ENCODE data around the gene FOXK1.
"Not testable (repeated sequence)": the region's sequence is repeated elsewhere in the genome, so short reads cannot be mapped to it uniquely, and the experiment has no call there.

Gene FOXK1

DNA sequence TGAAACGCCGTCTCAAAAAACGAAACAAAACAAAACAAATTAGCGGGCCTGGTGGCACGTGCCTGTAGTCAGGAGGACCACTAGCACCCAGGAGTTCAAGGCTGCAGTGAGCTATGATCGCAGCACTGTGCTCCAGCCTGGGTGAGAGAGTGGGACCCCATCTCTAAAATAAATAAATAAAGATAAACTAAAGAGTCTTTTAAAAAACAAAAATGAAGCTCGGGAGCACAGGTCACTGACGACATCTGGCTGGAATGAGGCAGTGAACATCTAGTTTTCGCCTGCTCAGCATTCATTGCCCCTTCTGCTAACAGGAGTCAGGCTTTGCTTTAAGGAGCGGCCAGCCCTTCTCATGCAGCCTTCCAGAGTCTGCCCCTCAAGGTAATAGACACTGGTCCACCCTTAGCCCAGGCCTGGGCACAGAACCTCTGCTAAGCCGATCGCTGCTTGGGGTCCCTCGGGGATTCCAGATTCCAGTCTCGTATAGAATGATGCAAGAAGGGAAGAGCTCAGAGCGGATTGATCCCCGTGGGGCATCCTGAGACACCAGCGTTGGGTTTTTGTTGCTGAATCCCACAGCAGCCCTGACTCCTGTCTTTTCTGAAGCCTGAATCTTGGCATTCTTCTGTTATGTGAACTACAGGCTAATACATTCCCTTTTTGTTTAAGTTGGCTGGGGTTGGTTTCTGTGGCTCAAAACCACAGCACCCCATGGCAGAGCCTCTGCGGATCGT is 14.2 kb upstream of the FOXK1 start:
- no peak for DNase-seq (ENCODE audit: low spot score)

- DNase-seq (ENCODE audit: low spot score) = no peak
Observed at GRCh38 chr7:4668510-4668847, 13.6 kb upstream of the FOXK1 start.

- DNase-seq (ENCODE audit: low spot score) = no peak
Observed at GRCh38 chr7:4670791-4671190, 11.3 kb upstream of the FOXK1 start.

DNA sequence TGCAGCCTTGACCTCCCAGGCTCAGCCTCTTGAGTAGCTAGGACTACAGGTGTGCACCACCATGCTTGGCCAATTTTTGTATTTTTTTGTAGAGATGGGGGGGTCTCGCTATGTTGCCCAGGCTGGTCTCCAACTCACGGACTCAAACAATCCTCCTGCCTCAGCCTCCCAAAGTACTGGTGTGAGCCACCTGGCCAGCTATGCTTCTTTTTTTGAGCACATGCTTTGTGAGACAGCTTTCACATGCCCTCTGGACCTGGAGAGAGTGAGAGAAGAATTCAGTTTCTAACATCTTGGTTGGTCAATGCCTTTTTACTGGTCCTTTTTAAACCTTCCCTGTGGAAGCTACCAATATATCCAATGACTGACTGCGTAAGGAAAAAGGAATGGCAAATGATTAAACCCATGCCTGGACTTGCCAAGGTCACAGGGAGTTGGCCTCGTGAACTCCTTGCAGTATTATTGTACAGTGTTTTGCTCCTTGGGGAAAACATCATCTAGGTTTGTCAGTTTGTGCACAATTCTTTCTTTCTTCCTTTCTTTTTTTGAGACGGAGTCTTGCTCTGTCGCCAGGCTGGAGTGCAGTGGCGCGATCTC is 6.2 kb upstream of the FOXK1 start:
- DNase-seq (ENCODE audit: low spot score) = no peak

GRCh38 chr7:4677518-4677917 is 4.6 kb upstream of the FOXK1 start:
- not testable (repeated sequence) for DNase-seq (ENCODE audit: low spot score)

DNA sequence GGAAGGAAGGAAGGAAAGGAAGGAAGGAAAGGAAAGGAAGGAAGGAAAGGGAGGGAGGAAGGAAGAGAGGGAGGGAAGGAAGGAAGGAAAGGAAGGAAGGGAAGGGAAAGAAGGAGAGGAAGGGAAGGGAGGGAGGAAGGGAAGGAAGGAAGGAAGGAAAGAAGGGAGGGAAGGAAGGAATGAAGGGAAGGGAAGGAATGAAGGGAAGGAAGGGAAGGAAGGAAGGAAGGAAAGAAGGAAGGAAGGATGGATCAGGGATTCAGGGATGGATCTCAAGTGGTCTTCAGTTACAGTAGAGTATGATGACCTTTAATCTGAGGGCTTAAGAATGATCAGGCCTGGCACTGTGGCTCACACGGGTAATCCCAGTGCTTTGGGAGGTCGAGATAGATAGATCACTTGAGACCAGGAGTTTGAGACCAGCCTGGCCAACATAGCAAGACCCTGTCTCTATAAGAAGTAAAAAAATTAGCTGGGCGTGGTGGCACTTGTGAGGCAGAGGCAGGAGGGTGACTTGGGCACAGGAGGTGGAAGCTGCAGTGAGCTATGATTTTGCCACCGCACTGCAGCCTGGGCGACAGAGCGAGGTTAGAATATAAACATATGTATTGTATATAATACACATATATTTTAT is 760 bp upstream of the FOXK1 start:
- no peak for DNase-seq (ENCODE audit: low spot score)

GRCh38 chr7:4682621-4683042 is 537 bp downstream of the FOXK1 start:
- DNase-seq (ENCODE audit: low spot score) = no peak

DNA sequence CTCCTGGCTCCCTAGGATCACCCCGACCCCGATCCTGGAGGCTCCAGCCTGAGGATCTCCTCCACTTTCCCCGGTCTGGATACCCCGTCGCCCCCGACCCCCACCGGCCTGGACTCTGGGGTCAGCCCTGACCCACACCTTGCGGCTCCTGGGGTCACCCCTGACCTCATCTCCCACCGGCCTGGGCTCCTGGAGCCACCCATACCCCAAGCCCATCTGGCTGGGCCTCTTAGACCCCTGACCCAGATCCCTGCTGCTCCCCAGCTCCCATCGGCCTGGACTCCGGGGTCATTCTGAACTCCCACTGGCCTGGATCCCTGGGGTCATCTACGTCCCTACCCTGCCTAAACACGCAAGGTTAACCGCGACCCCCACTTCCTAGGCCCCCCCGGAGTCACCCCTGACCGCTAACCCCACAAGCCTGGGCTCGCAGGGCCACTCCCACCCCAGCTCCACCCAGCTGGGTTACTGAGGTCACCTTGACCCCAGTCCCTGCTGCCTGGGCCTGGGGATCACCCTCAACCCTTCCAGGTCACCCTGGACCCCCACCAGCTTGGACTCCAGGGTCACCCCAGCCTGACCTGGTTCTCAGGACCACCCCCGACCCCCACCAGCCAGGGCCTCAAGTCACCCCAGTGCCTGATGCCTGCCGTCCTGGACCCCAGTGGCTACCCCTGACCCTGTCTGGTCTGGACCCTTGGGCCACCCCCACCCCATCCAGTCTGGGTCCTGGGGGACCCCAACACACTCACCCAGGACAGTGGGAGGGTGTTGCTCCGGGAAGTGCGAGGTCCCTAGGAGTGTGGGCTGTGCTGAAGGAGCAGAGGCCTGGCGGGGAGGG is 1.2 kb downstream of the FOXK1 start:
- DNase-seq (ENCODE audit: low spot score) = no peak

- peak; percentile 58 for DNase-seq (ENCODE audit: low spot score)
Observed at GRCh38 chr7:4683884-4684565, 1.9 kb downstream of the FOXK1 start.

GRCh38 chr7:4684846-4685245 is 2.8 kb downstream of the FOXK1 start:
- no peak for DNase-seq (ENCODE audit: low spot score)

DNA sequence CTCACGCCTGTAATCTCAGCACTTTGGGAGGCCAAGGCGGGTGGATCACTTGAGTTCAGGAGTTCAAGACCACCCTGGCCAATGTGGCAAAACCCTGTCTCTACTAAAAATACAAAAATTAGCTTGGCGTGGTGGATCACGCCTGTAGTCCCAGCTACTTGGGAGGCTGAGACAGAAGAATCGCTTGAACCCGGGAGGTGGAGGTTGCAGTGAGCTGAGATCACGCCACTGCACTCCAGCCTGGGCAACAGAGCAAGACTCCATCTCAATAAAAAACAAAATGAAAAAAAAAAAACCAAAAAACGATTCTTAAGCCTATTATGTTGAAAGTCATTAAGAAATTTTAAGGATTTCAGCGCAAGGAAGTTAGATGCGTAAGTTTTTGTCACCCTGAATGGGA is 3.6 kb downstream of the FOXK1 start:
- not testable (repeated sequence) for DNase-seq (ENCODE audit: low spot score)

- DNase-seq (ENCODE audit: low spot score) = no peak
Observed at GRCh38 chr7:4687956-4688355, 5.9 kb downstream of the FOXK1 start.

- DNase-seq (ENCODE audit: low spot score) = no peak
Observed at GRCh38 chr7:4689151-4689550, 7.1 kb downstream of the FOXK1 start.

- DNase-seq (ENCODE audit: low spot score) = no peak
Observed at GRCh38 chr7:4689668-4690067, 7.6 kb downstream of the FOXK1 start.

DNA sequence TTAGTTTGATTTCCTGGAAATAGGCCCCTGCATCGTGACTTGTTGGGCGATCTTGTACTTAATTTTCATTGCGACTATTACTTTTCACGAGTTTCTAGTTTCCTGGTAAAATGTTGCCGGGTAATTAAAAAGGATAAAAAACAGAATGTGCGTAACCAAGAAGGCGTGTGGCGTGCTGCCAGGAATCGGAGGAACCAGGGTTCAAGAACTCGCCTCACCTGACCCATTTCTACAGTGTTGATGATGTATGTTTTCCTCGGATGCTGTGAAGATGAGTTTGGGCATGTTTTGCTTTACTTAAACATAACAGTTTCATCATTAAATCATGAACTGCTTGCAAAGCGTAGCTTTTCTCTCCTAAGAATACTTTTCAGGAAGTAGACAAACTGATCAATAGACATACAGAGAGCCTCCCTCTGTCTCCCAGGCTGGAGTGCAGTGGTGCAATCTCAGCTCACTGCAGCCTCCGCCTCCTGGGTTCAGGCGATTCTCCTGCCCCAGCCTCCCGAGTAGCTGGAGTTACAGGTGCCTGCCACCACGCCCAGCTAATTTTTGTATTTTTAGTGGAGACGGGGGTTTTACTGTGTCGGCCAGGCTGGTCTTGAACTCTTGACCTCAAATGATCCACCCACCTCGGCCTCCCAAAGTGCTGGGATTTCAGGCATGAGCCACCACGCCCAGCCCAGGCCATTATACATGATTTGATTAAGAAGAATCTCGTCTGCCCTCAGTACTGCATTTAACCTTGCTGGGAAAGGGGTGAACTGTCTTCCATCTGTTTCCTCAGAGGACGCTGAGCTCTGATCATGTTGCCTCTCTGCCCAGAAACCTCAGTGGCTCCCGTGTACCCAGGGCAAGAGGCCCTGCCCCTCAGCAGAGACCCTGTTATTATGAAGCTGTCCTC is 9.1 kb downstream of the FOXK1 start:
- no peak for DNase-seq (ENCODE audit: low spot score)

GRCh38 chr7:4692055-4692454 is 10.0 kb downstream of the FOXK1 start:
- no peak for DNase-seq (ENCODE audit: low spot score)

- DNase-seq (ENCODE audit: low spot score) = not testable (repeated sequence)
Observed at GRCh38 chr7:4692622-4693021, 10.5 kb downstream of the FOXK1 start.

DNA sequence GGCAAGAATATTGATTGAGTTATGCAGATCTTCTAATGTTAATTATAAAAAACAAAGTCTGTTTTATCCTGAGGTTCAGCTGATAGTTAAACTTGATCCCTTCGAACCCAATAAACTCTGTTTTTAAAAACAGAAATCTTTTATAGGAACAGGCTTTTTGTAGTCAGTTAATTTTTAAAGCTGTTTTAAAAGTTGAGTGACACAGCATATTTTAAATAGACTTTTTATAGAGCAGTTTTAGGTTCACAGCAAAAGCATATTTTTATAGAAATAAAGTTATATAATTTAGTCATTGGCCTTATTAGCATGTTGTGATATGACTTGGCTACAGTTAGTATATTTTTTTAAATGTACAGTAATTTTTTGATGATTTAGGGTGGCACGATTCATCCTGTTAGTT is 11.1 kb downstream of the FOXK1 start:
- DNase-seq (ENCODE audit: low spot score) = no peak

DNA sequence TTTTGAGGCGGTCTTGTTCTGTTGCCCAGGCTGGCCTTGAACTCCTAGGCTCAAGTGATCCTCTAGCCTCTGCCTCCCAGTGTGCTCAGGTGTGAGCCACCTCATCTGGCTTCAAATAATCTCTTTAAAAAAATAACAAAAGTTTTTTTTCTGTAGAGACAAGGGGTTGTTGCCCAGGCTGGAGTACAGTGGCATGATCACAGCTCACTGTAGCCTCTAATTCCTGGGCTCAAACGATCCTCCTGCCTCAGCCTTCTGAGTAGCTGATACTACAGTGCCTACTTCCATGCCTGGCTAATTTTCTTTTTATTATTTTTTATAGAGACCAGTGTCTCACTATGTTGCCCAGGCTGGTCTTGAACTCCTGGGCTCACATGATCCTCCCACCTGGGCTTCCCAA is 11.7 kb downstream of the FOXK1 start:
- DNase-seq (ENCODE audit: low spot score) = no peak

GRCh38 chr7:4694305-4694704 is 12.2 kb downstream of the FOXK1 start:
- no peak for DNase-seq (ENCODE audit: low spot score)

GRCh38 chr7:4698707-4699275 is 16.7 kb downstream of the FOXK1 start:
- no peak for DNase-seq (ENCODE audit: low spot score)

All from COLO829 (cell line).